PC-3 (cell line): ENCODE measurements around the gene PPP1R14C. TPM values are rescaled to one million over a fixed set of nuclear protein-coding genes. Genes with fewer than 3 reads are reported as not detected.

ENCODE experiments used
- ATAC-seq: fragments of 200-7000 bp; cut with Tn5 transposase; 2 replicates; pipeline ENCODE4 v1.9.1; 2020; ENCODE audit warnings: mild to moderate bottlenecking, moderate library complexity
- BruUV-seq: library from RNA; stranded (reverse); fragments of 400-500 nt; replicated peaks from 2 replicates; lab custom pipeline; 2021; lab: Mats Ljungman, UMichigan
- CTCF ChIA-PET: fragments of 300-600 bp; sonication (Branson Sonifier 250); formaldehyde crosslinking; loops from one replicate; lab custom pipeline; 2022; ENCODE audit warnings: antibody characterized with exemption; lab: Charles Lee
- POLR2A ChIA-PET: fragments of 300-600 bp; sonication (Branson Sonifier 250); formaldehyde crosslinking; loops from one replicate; lab custom pipeline; 2022; ENCODE audit warnings: antibody characterized with exemption; ENCODE audit not compliant: unreplicated experiment; lab: Charles Lee
- DNase-seq: peaks from one replicate; pipeline ENCODE4 v3.0.0-alpha.2; 2015
- H2AFZ ChIP-seq: fragments of 300-600 bp; sonication (generic); 2 replicates; pipeline ENCODE4 v1.6.0; 2016; ENCODE audit warnings: antibody characterized with exemption, low read length
- H3F3A ChIP-seq: fragments of 300-600 bp; sonication (generic); one replicate; pipeline ENCODE4 v1.6.0; 2017; ENCODE audit warnings: antibody characterized with exemption, low read length, control low read depth, mild to moderate bottlenecking; ENCODE audit not compliant: unreplicated experiment
- H3K27ac ChIP-seq: fragments of 300-600 bp; sonication (generic); 2 replicates; pipeline ENCODE4 v1.5.1; 2016; ENCODE audit warnings: mild to moderate bottlenecking, low read length
- H3K27me3 ChIP-seq: fragments of 300-600 bp; sonication (generic); 2 replicates; pipeline ENCODE4 v1.6.1; 2016; ENCODE audit warnings: low read length, mixed read lengths
- H3K36me3 ChIP-seq: fragments of 300-600 bp; sonication (generic); 2 replicates; pipeline ENCODE4 v1.6.1; 2016; ENCODE audit warnings: low read depth, mixed run types, low read length, mixed read lengths
- H3K4me1 ChIP-seq: fragments of 300-600 bp; sonication (generic); 2 replicates; pipeline ENCODE4 v1.5.1; 2016; ENCODE audit warnings: low read length; ENCODE audit not compliant: insufficient read depth
- H3K4me2 ChIP-seq: fragments of 300-600 bp; sonication (generic); 2 replicates; pipeline ENCODE4 v1.6.0; 2016; ENCODE audit warnings: low read length
- H3K4me3 ChIP-seq: fragments of 300-600 bp; sonication (generic); 2 replicates; pipeline ENCODE4 v1.5.1; 2016; ENCODE audit warnings: mild to moderate bottlenecking, low read length, mixed read lengths
- H3K79me2 ChIP-seq: fragments of 300-600 bp; sonication (generic); 2 replicates; pipeline ENCODE4 v1.6.1; 2017; ENCODE audit warnings: low read length, mixed read lengths
- H3K9ac ChIP-seq: fragments of 300-600 bp; sonication (generic); 2 replicates; pipeline ENCODE4 v1.6.0; 2016; ENCODE audit warnings: mild to moderate bottlenecking, low read length
- H3K9me2 ChIP-seq: fragments of 300-600 bp; sonication (generic); replicated peaks from 2 replicates; pipeline ENCODE4 v1.6.1; 2016; ENCODE audit warnings: mixed run types, low read length, mixed read lengths
- H3K9me3 ChIP-seq: fragments of 300-600 bp; sonication (generic); 2 replicates; pipeline ENCODE4 v1.6.1; 2016; ENCODE audit warnings: low read length, mixed read lengths
- H4K20me1 ChIP-seq: fragments of 300-600 bp; sonication (generic); 2 replicates; pipeline ENCODE4 v1.6.1; 2016; ENCODE audit warnings: low read length, mixed read lengths
- EZH2 ChIP-seq: fragments of 300-600 bp; sonication (generic); IDR thresholded peaks from one replicate; pipeline ENCODE4 v1.6.1; 2017; ENCODE audit warnings: antibody characterized with exemption, mild to moderate bottlenecking, low read length; ENCODE audit not compliant: unreplicated experiment
- EZH2phosphoT487 ChIP-seq: fragments of 300-600 bp; sonication (generic); IDR thresholded peaks from 2 replicates; pipeline ENCODE4 v1.6.1; 2018; ENCODE audit warnings: mild to moderate bottlenecking, antibody characterized with exemption, low read length, borderline replicate concordance
- intact Hi-C: fragments of 100-400 bp; cut with micrococcal nuclease; formaldehyde crosslinking; loops from 2 replicates; pipeline ENCODE4 v1.9.0; 2023
- total RNA-seq: library from RNA; depleted of rRNA; stranded (reverse); fragments of >200 nt; gene quantifications from 2 replicates; pipeline ENCODE4 v1.2.3, GENCODE V29; 2014
- TF ChIP-seq, protein P1 (sequence below): fragments of 300-600 bp; sonication (generic); conservative IDR thresholded peaks from 2 replicates; pipeline ENCODE4 v1.5.1; 2017; ENCODE audit warnings: antibody characterized with exemption, low read depth, mild to moderate bottlenecking, low read length

Gene PPP1R14C
- total RNA-seq, 1 experiment from 2014 or later: 1.1 TPM

DNA sequence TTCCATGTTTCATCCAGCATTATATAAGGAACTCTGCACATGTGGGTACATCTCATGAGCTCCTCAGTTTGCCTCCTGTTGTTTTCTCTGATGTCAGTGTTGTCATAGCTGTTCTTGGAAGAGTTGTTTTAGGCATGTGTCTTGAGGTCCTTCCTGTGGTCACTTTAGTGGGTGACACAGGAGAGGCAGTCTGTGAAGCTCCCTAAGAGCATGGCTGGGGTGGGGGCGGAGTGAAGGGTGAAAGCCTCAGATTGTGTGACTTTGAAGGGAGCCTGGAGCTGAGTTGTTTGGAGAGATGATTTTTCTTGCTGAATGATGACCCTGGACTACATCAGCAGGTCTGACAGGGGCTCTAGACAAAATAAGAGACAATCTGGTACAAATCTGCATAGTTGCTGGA lies 37.7 kb downstream of the PPP1R14C start:
- no peak for ATAC-seq
- Histone ChIP-seq H3F3A (no peaks in the 10 kb centered on the region), H3K79me2 (no peaks in the 10 kb centered on the region), H4K20me1 (no peaks in the 10 kb centered on the region), H3K9me3 (no peaks in the 10 kb centered on the region), H3K4me3 (no peak overlapping the region), H3K36me3 (no peaks in the 10 kb centered on the region), H3K9ac (no peak overlapping the region), H3K27me3 (no peaks in the 10 kb centered on the region), H3K4me1 (no peaks in the 10 kb centered on the region), H3K27ac (no peak overlapping the region), H3K4me2 (no peak overlapping the region), H2AFZ (no peak overlapping the region), H3K9me2 (no peaks in the 10 kb centered on the region)
- POLR2A ChIA-PET: no interaction called here
- CTCF ChIA-PET: no interaction called here
- intact Hi-C loops: no loop called here
- no peak for DNase-seq
- BruUV-seq: no TSS peak
- TF ChIP-seq EZH2 (no peak), EZH2phosphoT487 (no peak)
- TF ChIP-seq, protein P1, sequence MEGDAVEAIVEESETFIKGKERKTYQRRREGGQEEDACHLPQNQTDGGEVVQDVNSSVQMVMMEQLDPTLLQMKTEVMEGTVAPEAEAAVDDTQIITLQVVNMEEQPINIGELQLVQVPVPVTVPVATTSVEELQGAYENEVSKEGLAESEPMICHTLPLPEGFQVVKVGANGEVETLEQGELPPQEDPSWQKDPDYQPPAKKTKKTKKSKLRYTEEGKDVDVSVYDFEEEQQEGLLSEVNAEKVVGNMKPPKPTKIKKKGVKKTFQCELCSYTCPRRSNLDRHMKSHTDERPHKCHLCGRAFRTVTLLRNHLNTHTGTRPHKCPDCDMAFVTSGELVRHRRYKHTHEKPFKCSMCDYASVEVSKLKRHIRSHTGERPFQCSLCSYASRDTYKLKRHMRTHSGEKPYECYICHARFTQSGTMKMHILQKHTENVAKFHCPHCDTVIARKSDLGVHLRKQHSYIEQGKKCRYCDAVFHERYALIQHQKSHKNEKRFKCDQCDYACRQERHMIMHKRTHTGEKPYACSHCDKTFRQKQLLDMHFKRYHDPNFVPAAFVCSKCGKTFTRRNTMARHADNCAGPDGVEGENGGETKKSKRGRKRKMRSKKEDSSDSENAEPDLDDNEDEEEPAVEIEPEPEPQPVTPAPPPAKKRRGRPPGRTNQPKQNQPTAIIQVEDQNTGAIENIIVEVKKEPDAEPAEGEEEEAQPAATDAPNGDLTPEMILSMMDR: no peak

DNA sequence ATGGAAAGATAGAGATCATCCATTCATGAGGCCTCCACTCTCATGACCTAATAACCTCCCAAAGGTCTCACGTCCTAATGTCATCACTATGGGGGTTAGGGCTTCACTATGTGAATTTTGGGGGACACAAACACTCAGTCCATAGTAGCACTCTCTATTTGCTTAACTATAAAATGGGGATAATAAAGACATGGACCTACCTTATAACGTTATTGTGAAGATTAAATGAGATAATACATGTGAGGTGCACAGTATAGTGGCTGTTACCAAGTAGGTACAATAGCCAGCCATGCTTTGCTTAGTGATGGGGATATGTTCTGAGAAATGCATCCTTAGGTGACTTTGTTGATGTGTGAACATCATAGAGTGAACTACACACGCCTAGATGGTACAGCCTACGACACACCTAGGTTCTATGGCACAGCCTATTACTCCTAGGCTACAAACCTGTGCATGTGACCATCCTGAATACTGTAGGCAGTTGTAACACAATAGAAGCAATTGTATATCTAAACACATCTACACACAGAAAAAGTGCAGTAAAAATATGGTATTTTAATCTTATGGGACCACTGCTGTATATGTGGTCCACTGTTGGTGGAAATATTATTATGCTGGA lies 39.7 kb downstream of the PPP1R14C start:
- Histone ChIP-seq H4K20me1 (no peaks in the 10 kb centered on the region), H3K4me1 (no peaks in the 10 kb centered on the region), H3K36me3 (no peaks in the 10 kb centered on the region), H3K9me3 (no peaks in the 10 kb centered on the region), H3K9ac (no peak overlapping the region), H3K9me2 (no peaks in the 10 kb centered on the region), H3K27ac (no peak overlapping the region), H3K4me3 (no peak overlapping the region), H3K79me2 (no peaks in the 10 kb centered on the region), H3F3A (no peaks in the 10 kb centered on the region), H3K27me3 (no peaks in the 10 kb centered on the region), H3K4me2 (no peak overlapping the region), H2AFZ (no peak overlapping the region)
- DNase-seq (no peak), ATAC-seq (no peak)
- CTCF ChIA-PET: no interaction called here
- POLR2A ChIA-PET: no interaction called here
- no TSS peak for BruUV-seq
- intact Hi-C loops: no loop called here
- TF ChIP-seq EZH2 (no peak), EZH2phosphoT487 (no peak)
- TF ChIP-seq, protein P1: no peak

DNA sequence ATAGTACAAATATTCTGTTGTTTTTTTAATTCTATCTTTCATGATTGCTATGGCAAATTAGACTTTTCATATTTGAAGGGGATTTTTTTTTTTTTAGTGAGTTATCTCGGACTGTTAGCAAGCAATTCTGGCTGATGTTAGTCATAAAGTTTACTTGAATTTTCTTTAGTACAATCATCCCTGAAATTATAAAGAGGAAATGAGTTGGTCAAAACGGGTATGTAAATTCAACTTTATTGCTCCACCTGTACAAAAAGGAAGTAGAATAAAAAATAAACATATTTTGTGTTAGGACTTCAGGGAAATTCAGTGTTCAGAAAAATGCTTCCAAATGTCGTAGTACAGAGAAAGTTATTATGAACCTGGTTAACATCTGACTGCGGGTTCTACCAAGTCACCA lies 40.3 kb downstream of the PPP1R14C start:
- Histone ChIP-seq H3K9me3 (no peaks in the 10 kb centered on the region), H2AFZ (no peak overlapping the region), H3K9ac (no peak overlapping the region), H3K36me3 (no peaks in the 10 kb centered on the region), H3K4me2 (no peak overlapping the region), H3F3A (no peaks in the 10 kb centered on the region), H3K4me1 (no peaks in the 10 kb centered on the region), H3K79me2 (no peaks in the 10 kb centered on the region), H3K27ac (no peak overlapping the region), H3K27me3 (no peaks in the 10 kb centered on the region), H3K4me3 (no peak overlapping the region), H3K9me2 (no peaks in the 10 kb centered on the region), H4K20me1 (no peaks in the 10 kb centered on the region)
- peak; percentile 14 for DNase-seq
- intact Hi-C loops: no loop called here
- no peak for ATAC-seq
- POLR2A ChIA-PET: no interaction called here
- BruUV-seq: no TSS peak
- TF ChIP-seq EZH2: no peak
- TF ChIP-seq, protein P1: no peak
- no peak for TF ChIP-seq EZH2phosphoT487
- CTCF ChIA-PET: no interaction called here
